Ishikawa (cell line): ENCODE data around the gene CFAP126.

Source experiments
- CEBPB ChIP-seq: IDR thresholded peaks from 2 replicates; pipeline ENCODE4 v1.6.1; 2012
- CREB1 ChIP-seq: IDR thresholded peaks from 2 replicates; pipeline ENCODE4 v1.6.1; 2012; ENCODE audit warnings: low read depth
- EGR1 ChIP-seq: IDR thresholded peaks from 2 replicates; pipeline ENCODE4 v1.6.1; 2012
- EP300 ChIP-seq: IDR thresholded peaks from 2 replicates; pipeline ENCODE4 v1.6.1; 2012; ENCODE audit warnings: borderline replicate concordance
- MAX ChIP-seq: IDR thresholded peaks from 2 replicates; pipeline ENCODE4 v1.6.1; 2012
- RAD21 ChIP-seq: IDR thresholded peaks from 2 replicates; pipeline ENCODE4 v1.6.1; 2012; ENCODE audit warnings: low read depth
- REST ChIP-seq: IDR thresholded peaks from 2 replicates; pipeline ENCODE4 v1.6.1; 2012; ENCODE audit warnings: low read depth, mild to moderate bottlenecking
- TAF1 ChIP-seq: IDR thresholded peaks from 2 replicates; pipeline ENCODE4 v1.6.1; 2012; ENCODE audit warnings: low read depth, mild to moderate bottlenecking
- TCF12 ChIP-seq: IDR thresholded peaks from 2 replicates; pipeline ENCODE4 v1.6.1; 2012; ENCODE audit warnings: low read depth
- USF1 ChIP-seq: IDR thresholded peaks from 2 replicates; pipeline ENCODE4 v1.6.1; 2012
- YY1 ChIP-seq: IDR thresholded peaks from 2 replicates; pipeline ENCODE4 v1.6.1; 2012; ENCODE audit warnings: low read depth
- ZBTB7A ChIP-seq: IDR thresholded peaks from 2 replicates; pipeline ENCODE4 v1.6.1; 2012; ENCODE audit warnings: low read depth

GRCh38 chr1:161408429-161409052 is 40.9 kb upstream of the CFAP126 start:
- TF ChIP-seq TCF12, result no peak
- TF ChIP-seq MAX, result no peak
- no peak for TF ChIP-seq EGR1
- TF ChIP-seq EP300, result no peak
- no peak for TF ChIP-seq TAF1
- TF ChIP-seq CREB1, result no peak
- no peak for TF ChIP-seq REST
- no peak for TF ChIP-seq ZBTB7A
- no peak for TF ChIP-seq YY1
- no peak for TF ChIP-seq RAD21
- no peak for TF ChIP-seq CEBPB
- TF ChIP-seq USF1, result no peak
